Upper lobe of left lung (tissue), 6 donors: ENCODE measurements around the gene NSG2. TPM values are rescaled to one million over a fixed set of nuclear protein-coding genes. Genes with fewer than 3 reads are reported as not detected.
"Not testable (repeated sequence)": the region's sequence is repeated elsewhere in the genome, so short reads cannot be mapped to it uniquely, and the experiment has no call there.

ENCODE experiments used
- ATAC-seq, 2 donors: fragments of 200-7000 bp; cut with Tn5 transposase; one replicate each; pipeline ENCODE4 v1.9.1; 2022; ENCODE audit warnings: mild to moderate bottlenecking in 2 of 2, moderate library complexity in 2 of 2; ENCODE audit not compliant: low FRiP score in 2 of 2
- DNase-seq, 2 donors: peaks; one replicate each; pipeline ENCODE4 v3.0.0-alpha.2; 2019 to 2020
- H3K27ac ChIP-seq, 4 donors: fragments of 200-600 bp; sonication (generic); one replicate each; pipeline ENCODE4 v1.5.1; 2016 to 2019
- H3K27me3 ChIP-seq, 4 donors: fragments of 200-600 bp; sonication (generic); one replicate each; pipeline ENCODE4 v1.5.1; 2017 to 2019
- H3K36me3 ChIP-seq, 4 donors: fragments of 200-600 bp; sonication (generic); one replicate each; pipeline ENCODE4 v1.5.1; 2016 to 2019
- H3K4me1 ChIP-seq, 4 donors: fragments of 200-600 bp; sonication (generic); one replicate each; pipeline ENCODE4 v1.5.1; 2018 to 2019
- H3K4me3 ChIP-seq, 4 donors: fragments of 200-600 bp; sonication (generic); one replicate each; pipeline ENCODE4 v1.5.1; 2017 to 2019; ENCODE audit warnings: mild to moderate bottlenecking in 2 of 4, moderate library complexity in 1 of 4
- H3K9me3 ChIP-seq, 4 donors: fragments of 200-600 bp; sonication (generic); one replicate each; pipeline ENCODE4 v1.5.1; 2018 to 2019
- EP300 ChIP-seq, 4 donors: sonication (generic); formaldehyde crosslinking; IDR thresholded peaks; one replicate each; pipeline ENCODE4 v1.5.1; 2017; ENCODE audit warnings: antibody characterized with exemption in 4 of 4, control low read depth in 2 of 4
- POLR2A ChIP-seq, 4 donors: fragments of 450-650 bp; IDR thresholded peaks; one replicate each; pipeline ENCODE4 v1.5.1; 2016 to 2017; ENCODE audit warnings: antibody characterized with exemption in 4 of 4, mild to moderate bottlenecking in 2 of 4
- POLR2AphosphoS5 ChIP-seq, 2 donors: sonication (generic); formaldehyde crosslinking; IDR thresholded peaks; one replicate each; pipeline ENCODE4 v1.5.1; 2017; ENCODE audit warnings: antibody characterized with exemption in 2 of 2
- WGBS, 2 donors: methylation state at CpG; one replicate each; pipeline ENCODE4 v1.1.5; 2017 to 2018; 5-methylcytosine and 5-hydroxymethylcytosine counted together
- total RNA-seq, 6 donors: library from RNA; depleted of rRNA in 4 of 6; stranded (reverse); fragments of >200 nt in 4 of 6; gene quantifications; one replicate each; pipeline versions ENCODE4 v1.1.0 to v1.2.1, GENCODE V29; 2016 to 2021
- TF ChIP-seq, protein P1 (sequence below), 6 experiments: fragments of 450-650 bp in 4 of 6; fragments of 200-600 bp in 2 of 6; sonication (generic) in 2 of 6; IDR thresholded peaks; one replicate each; pipeline ENCODE4 v1.5.1; 2016 to 2019; ENCODE audit warnings: antibody characterized with exemption in 6 of 6
- donor health status: DM: no; HTN: no; CAD: no; lungs with moderate emphysema.
- donor health status: DM: no; HTN: yes; CAD: no; lungs with severe emphysema.

The NSG2 gene
- total RNA-seq, 6 donors from 2014 or later: 0.09 to 2.3 (median 0.13) TPM; not detected in 2

DNA sequence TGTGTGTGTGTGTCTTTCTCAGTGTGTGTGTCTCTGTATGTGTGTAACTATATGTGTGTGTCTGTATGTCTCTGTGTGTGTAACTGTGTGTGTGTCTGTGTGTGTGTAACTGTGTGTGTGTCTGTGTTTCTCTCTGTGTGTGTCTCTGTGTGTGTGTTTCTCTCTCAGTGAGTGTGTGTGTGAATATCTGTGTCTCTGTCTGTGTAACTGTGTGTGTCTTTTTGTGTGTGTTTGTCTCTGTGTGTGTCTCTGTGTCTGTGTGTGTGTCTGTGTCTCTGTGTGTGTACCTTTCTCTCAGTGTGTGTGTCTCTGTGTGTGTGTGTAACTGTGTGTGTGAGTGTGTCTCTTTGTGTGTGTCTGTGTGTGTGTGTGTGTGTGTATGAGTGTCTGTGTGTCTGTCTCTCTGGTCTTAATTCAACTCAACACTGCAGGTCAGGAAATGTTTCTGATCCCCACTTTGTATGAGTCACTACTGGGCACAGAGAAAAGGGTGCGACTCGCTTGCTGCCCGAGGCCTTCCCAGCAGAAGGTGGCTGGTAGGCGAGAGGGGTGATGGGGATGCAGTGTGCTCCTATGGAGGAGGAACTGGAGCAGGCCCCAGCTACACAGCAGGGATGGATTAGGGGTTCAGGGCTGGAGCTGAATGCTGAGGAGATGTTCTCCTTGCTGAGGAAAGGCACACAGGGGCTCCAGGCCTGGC lies 52.1 kb downstream of the NSG2 start:
- no peak overlapping the region for H3K27ac ChIP-seq
- TF ChIP-seq POLR2A (IDR thresholded peaks at IDR 0.05) (no peak), EP300 (IDR thresholded peaks at IDR 0.05) (no peak)
- no peak overlapping the region for H3K4me3 ChIP-seq
- DNase-seq: no peak
- no peaks in the 10 kb centered on the region for H3K27me3 ChIP-seq
- 79 to 85% methylated on average over 4 of the region's 4 CpGs for WGBS, 2 donors
- no peaks in the 10 kb centered on the region for H3K9me3 ChIP-seq
- H3K4me1 ChIP-seq: no peaks in the 10 kb centered on the region
- ATAC-seq: no peak
- no peaks in the 10 kb centered on the region for H3K36me3 ChIP-seq

DNA sequence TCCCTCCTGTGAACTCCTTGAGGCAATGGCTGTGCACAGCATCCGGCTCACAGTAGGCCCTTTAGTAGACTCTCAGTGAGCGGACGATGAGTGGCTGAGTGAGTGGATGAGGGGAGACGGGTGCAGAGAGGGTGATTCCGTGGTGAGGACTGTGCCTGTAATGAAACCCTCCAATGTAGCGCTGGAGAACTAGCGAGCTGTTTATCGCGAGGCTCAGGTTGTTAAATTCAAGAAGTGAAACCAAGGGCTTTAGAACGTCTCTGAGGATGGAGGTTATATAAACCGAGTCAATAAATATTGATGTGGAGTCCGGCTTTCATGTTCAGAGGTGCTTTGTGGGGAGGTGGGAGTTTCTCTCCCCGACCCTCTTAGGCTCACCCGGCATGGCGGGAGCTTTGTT lies 53.2 kb downstream of the NSG2 start:
- Histone ChIP-seq H3K9me3 (no peaks in the 10 kb centered on the region), H3K4me3 (no peak overlapping the region), H3K27ac (no peak overlapping the region), H3K27me3 (no peaks in the 10 kb centered on the region), H3K4me1 (no peaks in the 10 kb centered on the region), H3K36me3 (no peaks in the 10 kb centered on the region)
- no peak for ATAC-seq
- 82 to 85% methylated on average over 15 of the region's 15 CpGs for WGBS, 2 donors
- DNase-seq: no peak
- TF ChIP-seq POLR2A (IDR thresholded peaks at IDR 0.05) (no peak), EP300 (IDR thresholded peaks at IDR 0.05) (no peak), POLR2AphosphoS5 (IDR thresholded peaks at IDR 0.05) (no peak)
- TF ChIP-seq, protein P1, sequence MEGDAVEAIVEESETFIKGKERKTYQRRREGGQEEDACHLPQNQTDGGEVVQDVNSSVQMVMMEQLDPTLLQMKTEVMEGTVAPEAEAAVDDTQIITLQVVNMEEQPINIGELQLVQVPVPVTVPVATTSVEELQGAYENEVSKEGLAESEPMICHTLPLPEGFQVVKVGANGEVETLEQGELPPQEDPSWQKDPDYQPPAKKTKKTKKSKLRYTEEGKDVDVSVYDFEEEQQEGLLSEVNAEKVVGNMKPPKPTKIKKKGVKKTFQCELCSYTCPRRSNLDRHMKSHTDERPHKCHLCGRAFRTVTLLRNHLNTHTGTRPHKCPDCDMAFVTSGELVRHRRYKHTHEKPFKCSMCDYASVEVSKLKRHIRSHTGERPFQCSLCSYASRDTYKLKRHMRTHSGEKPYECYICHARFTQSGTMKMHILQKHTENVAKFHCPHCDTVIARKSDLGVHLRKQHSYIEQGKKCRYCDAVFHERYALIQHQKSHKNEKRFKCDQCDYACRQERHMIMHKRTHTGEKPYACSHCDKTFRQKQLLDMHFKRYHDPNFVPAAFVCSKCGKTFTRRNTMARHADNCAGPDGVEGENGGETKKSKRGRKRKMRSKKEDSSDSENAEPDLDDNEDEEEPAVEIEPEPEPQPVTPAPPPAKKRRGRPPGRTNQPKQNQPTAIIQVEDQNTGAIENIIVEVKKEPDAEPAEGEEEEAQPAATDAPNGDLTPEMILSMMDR (IDR thresholded peaks at IDR 0.05): no peak

DNA sequence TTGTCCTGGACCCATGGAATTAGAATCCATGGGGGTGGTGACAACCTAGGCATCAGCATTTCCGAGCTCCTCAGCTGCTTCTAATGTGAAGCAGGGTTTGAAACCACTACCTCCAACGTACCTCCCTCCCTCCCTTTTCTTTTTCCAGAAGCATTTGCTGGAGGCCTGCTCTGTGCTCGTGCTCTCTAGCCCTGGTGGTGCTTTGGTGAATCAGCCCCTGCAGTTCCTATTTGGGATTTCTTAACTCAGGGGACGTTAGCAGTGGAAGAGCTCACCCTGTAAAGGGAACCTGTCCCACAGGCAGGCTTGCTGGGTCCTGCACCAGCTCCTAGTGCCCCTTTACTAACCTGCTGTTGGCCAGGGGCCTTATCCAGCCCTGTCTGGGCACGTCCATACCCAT lies 55.0 kb downstream of the NSG2 start:
- DNase-seq: no peak
- Histone ChIP-seq H3K9me3 (no peaks in the 10 kb centered on the region), H3K36me3 (no peaks in the 10 kb centered on the region), H3K4me1 (no peaks in the 10 kb centered on the region), H3K27me3 (no peaks in the 10 kb centered on the region), H3K27ac (no peak overlapping the region), H3K4me3 (no peak overlapping the region)
- WGBS, 2 donors: 54 to 66% methylated on average over 4 to 5 of the region's 5 CpGs
- no peak for ATAC-seq
- TF ChIP-seq POLR2A (IDR thresholded peaks at IDR 0.05) (no peak), EP300 (IDR thresholded peaks at IDR 0.05) (no peak)

DNA sequence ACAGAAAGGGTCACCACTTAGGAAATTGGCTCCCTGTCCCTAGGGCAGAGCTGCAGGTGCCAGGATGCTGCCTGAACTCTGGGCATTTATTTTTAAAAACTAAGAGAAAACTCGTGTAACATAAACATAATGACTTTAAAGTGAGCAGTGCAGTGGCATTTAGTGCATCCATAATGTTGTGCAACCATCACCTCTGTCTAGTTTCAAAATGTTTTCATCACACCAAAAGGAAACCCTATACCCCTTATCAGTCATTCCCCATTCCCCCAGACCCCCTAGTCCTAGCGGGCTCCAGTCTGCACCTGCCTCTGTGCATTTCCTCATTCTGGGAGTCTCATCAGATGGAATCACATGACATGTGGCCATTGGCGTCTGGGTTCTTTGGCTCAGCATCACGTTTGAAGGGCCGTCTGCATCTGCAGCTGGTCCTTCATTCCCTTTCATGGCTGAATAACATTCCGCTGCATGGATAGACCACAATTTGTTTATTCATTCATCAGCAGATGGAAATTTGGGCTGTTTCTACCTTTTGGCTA lies 55.8 kb downstream of the NSG2 start:
- Histone ChIP-seq H3K27ac (no peak overlapping the region), H3K9me3 (no peaks in the 10 kb centered on the region), H3K27me3 (no peaks in the 10 kb centered on the region), H3K4me1 (no peaks in the 10 kb centered on the region), H3K36me3 (no peaks in the 10 kb centered on the region), H3K4me3 (no peak overlapping the region)
- TF ChIP-seq POLR2A (IDR thresholded peaks at IDR 0.05): no peak
- no peak for TF ChIP-seq POLR2AphosphoS5 (IDR thresholded peaks at IDR 0.05)
- TF ChIP-seq, protein P1 (IDR thresholded peaks at IDR 0.05): no peak
- no peak for TF ChIP-seq EP300 (IDR thresholded peaks at IDR 0.05)
- ATAC-seq (no peak), DNase-seq (no peak)
- 69 to 73% methylated on average over 6 of the region's 6 CpGs for WGBS, 2 donors

DNA sequence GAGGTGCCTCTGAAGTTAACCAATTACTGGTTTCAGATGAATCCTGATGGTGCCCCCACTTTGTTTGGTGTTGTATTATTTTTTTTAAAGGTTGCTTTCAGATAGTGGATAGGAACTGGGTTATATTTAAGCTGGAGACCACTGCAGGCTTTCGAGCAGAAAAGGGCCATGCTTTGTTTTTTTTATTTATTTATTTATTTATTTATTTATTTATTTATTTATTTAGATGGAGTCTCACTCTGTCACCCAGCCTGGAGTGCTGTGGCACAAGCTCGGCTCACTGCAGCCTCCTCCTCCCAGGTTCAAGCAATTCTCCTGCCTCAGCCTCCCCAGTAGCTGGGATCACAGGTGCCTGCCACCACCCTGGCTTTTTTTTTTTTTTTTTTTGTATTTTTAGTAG lies 57.1 kb downstream of the NSG2 start:
- 78 to 82% methylated on average over 2 of the region's 2 CpGs for WGBS, 2 donors
- not testable (repeated sequence) for H3K36me3 ChIP-seq, H3K4me1 ChIP-seq, H3K27ac ChIP-seq, H3K4me3 ChIP-seq, H3K27me3 ChIP-seq, DNase-seq, ATAC-seq, H3K9me3 ChIP-seq

DNA sequence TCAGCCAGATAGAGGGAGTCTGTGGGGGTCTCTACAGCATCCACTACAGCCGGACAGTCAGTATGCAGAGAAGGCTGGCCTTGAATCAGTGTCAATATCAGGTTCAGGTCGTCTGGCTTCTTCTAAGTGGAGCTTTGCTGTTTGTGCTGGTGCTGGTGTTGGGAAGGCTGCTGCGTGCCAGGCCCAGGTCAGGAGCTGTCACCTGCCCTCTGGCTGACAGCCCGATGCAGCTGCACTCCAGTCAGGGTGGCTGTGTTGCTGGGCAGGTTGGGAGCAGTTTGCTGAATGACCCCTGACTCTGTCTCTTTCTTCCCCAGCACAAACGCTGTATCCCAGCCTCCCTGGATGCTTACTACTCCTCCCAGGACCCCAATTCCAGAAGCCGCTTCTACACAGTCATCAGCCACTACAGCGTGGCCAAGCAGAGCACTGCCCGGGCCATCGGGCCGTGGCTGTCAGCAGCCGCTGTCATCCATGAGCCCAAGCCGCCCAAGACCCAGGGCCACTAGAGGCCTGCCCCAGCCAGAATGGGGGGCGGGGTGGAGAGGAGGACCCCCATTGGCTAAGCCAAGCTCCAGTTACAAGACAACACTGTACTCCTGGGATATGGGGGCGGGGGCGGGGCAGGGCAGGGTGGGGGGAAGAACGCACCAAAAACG lies 61.6 kb downstream of the NSG2 start:
- H3K27me3 ChIP-seq: no peaks in the 10 kb centered on the region
- DNase-seq (peak in 1 of 2 donors; percentile 72), ATAC-seq (no peak)
- H3K36me3 ChIP-seq: no peaks in the 10 kb centered on the region
- no peak overlapping the region for H3K27ac ChIP-seq
- H3K4me3 ChIP-seq: no peak overlapping the region
- WGBS, 2 donors: 67 to 74% methylated on average over 10 to 17 of the region's 17 CpGs
- no peaks in the 10 kb centered on the region for H3K9me3 ChIP-seq
- no peaks in the 10 kb centered on the region for H3K4me1 ChIP-seq
- TF ChIP-seq EP300 (IDR thresholded peaks at IDR 0.05) (no peak), POLR2A (IDR thresholded peaks at IDR 0.05) (no peak)
